Mesothelial cell of epicardium (in vitro differentiated cells): ENCODE measurements around the gene FXYD4. TPM values are rescaled to one million over a fixed set of nuclear protein-coding genes. Genes with fewer than 3 reads are reported as not detected.
A peak's percentile ranks its signal among the peaks of the same experiment; 100 is the strongest.
"Not testable (repeated sequence)": the region's sequence is repeated elsewhere in the genome, so short reads cannot be mapped to it uniquely, and the experiment has no call there.

Experiments
- DNase-seq, 2 experiments: peaks; one replicate each; pipeline ENCODE4 v3.0.0; 2021; ENCODE audit warnings: low spot score in 2 of 2; ENCODE audit not compliant: unreplicated experiment in 2 of 2
- H3K27ac Mint-ChIP-seq: 2 replicates; pipeline ENCODE4 v1.8.0; 2021; ENCODE audit warnings: mixed read lengths
- H3K27me3 Mint-ChIP-seq: 2 replicates; pipeline ENCODE4 v1.8.0; 2021; ENCODE audit warnings: low read depth, mixed read lengths
- H3K36me3 Mint-ChIP-seq: 2 replicates; pipeline ENCODE4 v1.8.0; 2021; ENCODE audit warnings: mixed read lengths
- H3K4me1 Mint-ChIP-seq: 2 replicates; pipeline ENCODE4 v1.8.0; 2021; ENCODE audit warnings: mixed read lengths
- H3K4me3 Mint-ChIP-seq: 2 replicates; pipeline ENCODE4 v1.8.0; 2021; ENCODE audit warnings: mild to moderate bottlenecking, moderate library complexity, mixed read lengths
- H3K9me3 Mint-ChIP-seq: 2 replicates; pipeline ENCODE4 v1.8.0; 2021; ENCODE audit warnings: mixed read lengths
- total RNA-seq: library from RNA; stranded (reverse); gene quantifications from 3 replicates; pipeline ENCODE4 v1.2.1, GENCODE V29; 2021
- TF ChIP-seq, protein P1 (sequence below): fragments of 200-600 bp; sonication (generic); IDR thresholded peaks from one replicate; pipeline ENCODE4 v1.5.0; 2021; ENCODE audit warnings: antibody characterized with exemption; ENCODE audit not compliant: unreplicated experiment

The FXYD4 gene
- total RNA-seq, 1 donor from 2014 or later = not detected

DNA sequence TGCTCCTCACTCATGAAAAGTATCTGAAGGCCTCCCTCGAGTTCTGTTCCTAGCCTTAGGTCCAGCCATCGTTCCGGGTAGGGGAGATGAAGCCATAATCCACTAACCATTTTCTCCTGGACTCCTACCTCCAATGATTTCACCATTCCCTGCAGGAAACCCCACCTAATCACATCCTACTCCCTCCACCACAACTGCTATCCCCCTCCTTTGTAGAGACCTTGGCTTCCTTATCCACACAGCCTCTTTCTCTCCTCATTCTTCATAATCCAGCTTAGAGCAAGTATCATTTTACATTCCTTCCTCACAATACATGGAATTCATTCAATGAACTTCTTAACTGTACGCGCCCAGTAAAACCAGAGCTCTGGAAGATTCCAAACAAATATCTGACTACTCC, 18.9 kb downstream of the FXYD4 start:
- H3K36me3 Mint-ChIP-seq = peaks cover 50% of the 10 kb centered on the region
- TF ChIP-seq, protein P1, sequence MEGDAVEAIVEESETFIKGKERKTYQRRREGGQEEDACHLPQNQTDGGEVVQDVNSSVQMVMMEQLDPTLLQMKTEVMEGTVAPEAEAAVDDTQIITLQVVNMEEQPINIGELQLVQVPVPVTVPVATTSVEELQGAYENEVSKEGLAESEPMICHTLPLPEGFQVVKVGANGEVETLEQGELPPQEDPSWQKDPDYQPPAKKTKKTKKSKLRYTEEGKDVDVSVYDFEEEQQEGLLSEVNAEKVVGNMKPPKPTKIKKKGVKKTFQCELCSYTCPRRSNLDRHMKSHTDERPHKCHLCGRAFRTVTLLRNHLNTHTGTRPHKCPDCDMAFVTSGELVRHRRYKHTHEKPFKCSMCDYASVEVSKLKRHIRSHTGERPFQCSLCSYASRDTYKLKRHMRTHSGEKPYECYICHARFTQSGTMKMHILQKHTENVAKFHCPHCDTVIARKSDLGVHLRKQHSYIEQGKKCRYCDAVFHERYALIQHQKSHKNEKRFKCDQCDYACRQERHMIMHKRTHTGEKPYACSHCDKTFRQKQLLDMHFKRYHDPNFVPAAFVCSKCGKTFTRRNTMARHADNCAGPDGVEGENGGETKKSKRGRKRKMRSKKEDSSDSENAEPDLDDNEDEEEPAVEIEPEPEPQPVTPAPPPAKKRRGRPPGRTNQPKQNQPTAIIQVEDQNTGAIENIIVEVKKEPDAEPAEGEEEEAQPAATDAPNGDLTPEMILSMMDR = no peak
- H3K4me3 Mint-ChIP-seq = no peak overlapping the region
- DNase-seq = no peak
- H3K27ac Mint-ChIP-seq = peak overlapping the region; percentile 19
- no peaks in the 10 kb centered on the region for H3K27me3 Mint-ChIP-seq
- peaks cover 29% of the 10 kb centered on the region for H3K4me1 Mint-ChIP-seq
- H3K9me3 Mint-ChIP-seq = no peaks in the 10 kb centered on the region

DNA sequence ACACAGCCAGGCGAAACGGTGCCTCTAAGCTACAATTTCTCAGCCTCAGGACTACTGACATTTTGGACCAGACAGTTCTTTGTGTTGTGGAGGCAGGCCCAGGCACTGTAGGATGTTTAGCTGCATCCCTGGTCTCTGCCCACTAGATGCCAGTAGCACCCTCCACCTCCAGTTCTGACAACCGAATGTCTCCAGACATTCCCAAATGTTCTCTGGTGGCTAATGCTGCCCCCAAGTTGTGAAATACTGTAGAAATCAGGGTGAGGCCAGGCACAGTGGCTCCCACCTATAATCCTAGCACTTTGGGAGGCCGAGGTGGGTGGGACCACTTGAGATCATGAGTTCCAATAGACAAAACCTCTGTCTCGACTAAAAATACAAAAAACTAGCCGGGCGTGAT, 19.3 kb downstream of the FXYD4 start:
- H3K27me3 Mint-ChIP-seq = no peaks in the 10 kb centered on the region
- H3K36me3 Mint-ChIP-seq = peaks cover 47% of the 10 kb centered on the region
- no peak overlapping the region for H3K4me3 Mint-ChIP-seq
- TF ChIP-seq, protein P1 = no peak
- peaks cover 32% of the 10 kb centered on the region for H3K4me1 Mint-ChIP-seq
- no peaks in the 10 kb centered on the region for H3K9me3 Mint-ChIP-seq
- DNase-seq = no peak
- H3K27ac Mint-ChIP-seq = peak overlapping the region; percentile 19

DNA sequence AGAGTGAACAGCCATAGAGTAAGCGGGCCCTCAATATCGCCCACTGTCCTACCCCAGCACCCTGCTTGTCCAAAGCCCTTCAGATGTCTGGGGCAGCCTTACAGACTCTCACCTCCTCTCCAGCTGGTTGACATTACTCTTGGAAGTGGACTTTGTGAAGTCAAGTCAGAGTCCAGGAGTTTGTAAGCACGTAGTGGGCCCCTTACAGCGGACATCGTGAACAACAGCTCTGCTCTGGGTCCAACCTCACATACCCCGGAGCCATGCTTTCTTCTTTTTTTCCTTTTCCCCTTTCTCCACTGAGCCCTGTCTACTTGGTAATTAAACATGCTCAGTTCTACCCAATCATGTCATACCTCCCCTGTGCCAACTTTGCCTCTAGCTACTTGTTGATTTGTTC, 20.1 kb downstream of the FXYD4 start:
- peaks cover 38% of the 10 kb centered on the region for H3K4me1 Mint-ChIP-seq
- H3K9me3 Mint-ChIP-seq = no peaks in the 10 kb centered on the region
- H3K27me3 Mint-ChIP-seq = no peaks in the 10 kb centered on the region
- DNase-seq = no peak
- TF ChIP-seq, protein P1 = no peak
- peak overlapping the region; percentile 77 for H3K27ac Mint-ChIP-seq
- H3K4me3 Mint-ChIP-seq = no peak overlapping the region
- H3K36me3 Mint-ChIP-seq = peaks cover 45% of the 10 kb centered on the region

DNA sequence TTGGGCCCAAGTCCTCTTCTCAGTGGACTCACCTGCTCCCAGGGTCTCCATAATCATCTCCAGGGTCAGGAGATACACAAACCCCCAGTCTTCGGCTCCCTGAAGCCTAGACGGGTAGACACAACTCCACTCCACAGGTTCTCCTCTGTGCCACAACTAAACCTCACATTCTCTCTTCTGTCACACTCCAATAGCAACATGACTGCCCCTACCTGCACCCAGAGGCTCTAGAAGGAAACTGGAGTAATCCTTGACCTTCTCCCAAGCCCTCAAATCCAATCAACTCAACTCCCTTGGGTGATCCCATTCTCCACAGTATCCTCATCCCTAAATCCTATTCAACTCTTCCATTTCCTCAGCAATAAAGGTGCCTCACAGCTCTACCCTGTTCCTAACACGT, 21.3 kb downstream of the FXYD4 start:
- no peak for DNase-seq
- TF ChIP-seq, protein P1 = no peak
- Mint-ChIP-seq H3K27me3 (no peaks in the 10 kb centered on the region), H3K27ac (no peak overlapping the region), H3K4me1 (peaks cover 44% of the 10 kb centered on the region), H3K9me3 (no peaks in the 10 kb centered on the region), H3K4me3 (no peak overlapping the region), H3K36me3 (peaks cover 33% of the 10 kb centered on the region)

DNA sequence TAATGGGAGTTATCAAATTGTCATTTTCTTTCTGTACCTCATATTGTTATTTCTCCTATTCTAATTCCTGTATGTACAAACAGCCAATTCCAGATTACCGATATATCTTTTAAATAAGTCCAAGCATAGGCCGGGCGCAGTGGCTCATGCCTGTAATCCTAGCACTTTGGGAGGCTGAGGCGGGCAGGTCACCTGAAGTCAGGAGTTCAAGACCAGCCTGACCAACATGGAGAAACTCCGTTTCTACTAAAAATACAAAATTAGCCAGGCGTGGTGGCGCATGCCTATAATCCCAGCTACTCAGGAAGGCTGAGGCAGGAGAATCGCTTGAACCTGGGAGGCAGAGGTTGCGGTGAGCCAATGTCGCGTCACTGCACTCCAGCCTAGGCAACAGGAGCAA, 21.8 kb downstream of the FXYD4 start:
- peaks cover 48% of the 10 kb centered on the region for H3K4me1 Mint-ChIP-seq
- not testable (repeated sequence) for H3K27ac Mint-ChIP-seq, H3K27me3 Mint-ChIP-seq, DNase-seq, H3K4me3 Mint-ChIP-seq, H3K9me3 Mint-ChIP-seq
- peaks cover 30% of the 10 kb centered on the region for H3K36me3 Mint-ChIP-seq

DNA sequence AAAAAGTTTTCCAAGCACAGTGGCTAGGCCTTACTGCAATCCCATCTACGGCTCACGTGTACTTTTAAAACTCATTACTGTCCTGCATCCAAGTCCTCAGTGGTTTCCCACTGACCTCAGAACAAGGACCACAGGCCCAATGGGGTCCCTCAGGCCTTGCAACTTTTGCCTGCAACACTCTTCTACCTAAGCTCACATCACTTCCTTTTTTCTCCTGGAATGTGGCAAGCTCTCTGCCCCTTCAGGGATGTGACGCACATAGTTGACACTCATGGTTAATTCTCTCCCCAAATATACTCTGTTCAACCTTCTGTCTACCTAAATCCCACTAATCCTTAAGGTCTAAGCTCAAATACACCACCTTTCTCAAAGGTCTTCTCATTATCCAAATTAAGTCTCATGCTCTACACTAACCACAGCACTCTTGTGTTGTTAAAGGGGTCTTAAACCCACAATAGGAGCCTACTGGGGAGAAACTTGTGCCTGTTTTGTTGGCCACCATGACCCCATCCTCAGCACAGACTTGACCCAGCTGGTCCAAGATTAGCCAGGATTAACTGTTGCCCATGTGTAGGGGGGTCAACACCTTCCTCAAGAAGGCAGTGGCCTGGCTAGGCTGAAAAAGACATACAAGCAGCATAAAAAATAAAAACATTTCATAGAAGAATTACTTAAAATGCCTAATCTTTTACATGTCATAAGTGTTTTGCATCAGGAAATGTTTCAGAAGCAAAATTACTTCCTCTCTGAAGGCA, 22.3 kb downstream of the FXYD4 start:
- DNase-seq = no peak
- Mint-ChIP-seq H3K4me1 (peaks cover 50% of the 10 kb centered on the region), H3K9me3 (no peaks in the 10 kb centered on the region), H3K4me3 (no peak overlapping the region), H3K27me3 (no peaks in the 10 kb centered on the region), H3K36me3 (peaks cover 25% of the 10 kb centered on the region), H3K27ac (no peak overlapping the region)
- TF ChIP-seq, protein P1 = no peak
